Muscle of arm (tissue), 12 donors: ENCODE measurements around the gene RFC1. TPM values are rescaled to one million over a fixed set of nuclear protein-coding genes. Genes with fewer than 3 reads are reported as not detected.

ENCODE experiments used
- DNase-seq: peaks from one replicate; pipeline ENCODE4 v3.0.0-alpha.2; 2013
- polyA plus RNA-seq, 12 donors: library from polyadenylated mRNA; unstranded; fragments of 120-200 nt; gene quantifications; one replicate each; pipeline ENCODE4 v1.2.1, GENCODE V29; 2013; ENCODE audit not compliant: insufficient read length in 12 of 12

RFC1 gene
- polyA plus RNA-seq, 12 donors, result 25.0 to 104 (median 38.4) TPM; not detected in 1

DNA sequence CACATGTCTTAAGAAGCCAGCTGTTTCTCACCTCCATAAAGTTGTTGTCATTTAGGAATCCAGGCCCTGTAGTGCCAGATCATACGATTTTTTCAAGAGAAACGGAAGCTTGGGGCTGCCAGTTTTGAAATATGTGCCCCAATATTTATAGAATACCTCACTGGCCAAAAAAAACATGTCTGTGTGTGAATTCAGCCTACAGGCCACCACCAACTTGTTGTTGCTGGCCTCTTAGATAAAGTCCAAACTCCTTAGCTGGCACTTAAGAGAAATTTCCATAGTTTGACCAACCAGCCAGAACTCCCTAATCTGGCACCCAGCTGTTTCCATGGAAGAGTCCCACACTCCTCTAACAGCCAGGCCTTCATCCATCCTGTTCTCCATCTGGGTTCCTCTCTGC, 109.7 kb downstream of the RFC1 start:
- DNase-seq, result no peak

DNA sequence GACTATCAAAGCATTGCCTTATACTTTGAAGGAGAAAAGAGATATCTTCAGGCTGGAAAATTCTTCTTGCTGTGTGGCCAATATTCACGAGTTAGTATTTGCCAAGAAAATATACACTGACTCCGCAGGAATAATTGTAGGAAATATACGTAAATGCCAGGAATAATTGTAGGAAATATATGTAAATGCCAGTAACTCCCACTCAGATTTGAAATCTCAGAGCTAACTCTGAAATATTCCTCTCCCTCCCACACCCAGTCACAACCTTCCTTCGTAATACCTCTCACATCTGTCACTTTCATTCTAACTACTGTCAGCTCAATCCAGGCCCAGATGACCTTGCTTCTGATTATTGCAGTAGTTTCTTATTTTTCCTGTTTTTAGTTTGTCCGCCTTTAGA, 110.3 kb downstream of the RFC1 start:
- no peak for DNase-seq

GRCh38 chr4:39255266-39255665, 110.9 kb downstream of the RFC1 start:
- no peak for DNase-seq

GRCh38 chr4:39243462-39243861, 122.7 kb downstream of the RFC1 start:
- no peak for DNase-seq

Other genes with a start within 250 kb of the RFC1 start
- 10 to 100 TPM in 11 of 12 donors, not detected in 1; 13.5 to 52.0 (median 25.2) TPM for gene WDR19, start 183.8 kb downstream of the RFC1 start, polyA plus RNA-seq
- gene KLB, start 40.6 kb upstream of the RFC1 start, polyA plus RNA-seq, result under 1 TPM in 9 of 12 donors, not detected in 3; 0.04 to 0.23 (median 0.06) TPM
- 1,000 to 10,000 TPM in 8 of 12 donors, 100 to 1,000 TPM in 3, not detected in 1; 697 to 3,735 (median 2,102) TPM for gene RPL9, start 92.6 kb upstream of the RFC1 start, polyA plus RNA-seq
- gene LIAS, start 92.7 kb upstream of the RFC1 start, polyA plus RNA-seq, result 10 to 100 TPM in 11 of 12 donors, not detected in 1; 21.5 to 41.6 (median 29.6) TPM
- 10 to 100 TPM in 11 of 12 donors, not detected in 1; 38.4 to 86.6 (median 54.1) TPM for gene UGDH, start 161.1 kb upstream of the RFC1 start, polyA plus RNA-seq